ENCODE data around the gene EXOC6B.

EXOC6B gene

GRCh38 chr2:72180351-72180750, 645.5 kb downstream of the EXOC6B start:
- Mint-ChIP-seq H3K9me3 (no peaks in the 10 kb centered on the region), H3K27me3 (ENCODE audit: low read depth) (no peaks in the 10 kb centered on the region), H3K4me3 (no peak overlapping the region), H3K36me3 (ENCODE audit: low read depth) (peaks cover 40% of the 10 kb centered on the region), H3K4me1 (peaks cover 16% of the 10 kb centered on the region), H3K27ac (no peak overlapping the region)
- TF ChIP-seq CTCF (IDR thresholded peaks at IDR 0.05; ENCODE audit: unreplicated experiment in 3 of 3), result no peak

- H3K27ac Mint-ChIP-seq, result no peak overlapping the region
- H3K4me3 Mint-ChIP-seq, result no peak overlapping the region
- no peak for TF ChIP-seq CTCF (IDR thresholded peaks at IDR 0.05; ENCODE audit: unreplicated experiment in 3 of 3)
- H3K9me3 Mint-ChIP-seq, result no peaks in the 10 kb centered on the region
- no peaks in the 10 kb centered on the region for H3K27me3 Mint-ChIP-seq (ENCODE audit: low read depth)
- peaks cover 46% of the 10 kb centered on the region for H3K36me3 Mint-ChIP-seq (ENCODE audit: low read depth)
- H3K4me1 Mint-ChIP-seq, result peaks cover 10% of the 10 kb centered on the region
Observed at GRCh38 chr2:72178551-72178950, 647.3 kb downstream of the EXOC6B start.

- no peak for TF ChIP-seq CTCF (IDR thresholded peaks at IDR 0.05; ENCODE audit: unreplicated experiment in 3 of 3)
- Mint-ChIP-seq H3K4me3 (no peak overlapping the region), H3K9me3 (no peaks in the 10 kb centered on the region), H3K36me3 (ENCODE audit: low read depth) (peaks cover 37% of the 10 kb centered on the region), H3K27me3 (ENCODE audit: low read depth) (no peaks in the 10 kb centered on the region), H3K4me1 (no peaks in the 10 kb centered on the region), H3K27ac (no peak overlapping the region)
Observed at GRCh38 chr2:72176281-72176680, 649.6 kb downstream of the EXOC6B start.

GRCh38 chr2:72175636-72176035, 650.2 kb downstream of the EXOC6B start:
- Mint-ChIP-seq H3K36me3 (ENCODE audit: low read depth) (peaks cover 37% of the 10 kb centered on the region), H3K4me3 (no peak overlapping the region), H3K27ac (no peak overlapping the region), H3K27me3 (ENCODE audit: low read depth) (no peaks in the 10 kb centered on the region), H3K4me1 (no peaks in the 10 kb centered on the region), H3K9me3 (peaks cover 3% of the 10 kb centered on the region)
- TF ChIP-seq CTCF (IDR thresholded peaks at IDR 0.05; ENCODE audit: unreplicated experiment in 3 of 3), result no peak

GRCh38 chr2:72173640-72174321, 652.1 kb downstream of the EXOC6B start:
- Mint-ChIP-seq H3K36me3 (ENCODE audit: low read depth) (peaks cover 28% of the 10 kb centered on the region), H3K4me1 (no peaks in the 10 kb centered on the region), H3K9me3 (peaks cover 3% of the 10 kb centered on the region), H3K4me3 (no peak overlapping the region), H3K27ac (no peak overlapping the region), H3K27me3 (ENCODE audit: low read depth) (no peaks in the 10 kb centered on the region)
- no peak for TF ChIP-seq CTCF (IDR thresholded peaks at IDR 0.05; ENCODE audit: unreplicated experiment in 3 of 3)

- Mint-ChIP-seq H3K36me3 (ENCODE audit: low read depth) (peaks cover 15% of the 10 kb centered on the region), H3K4me1 (no peaks in the 10 kb centered on the region), H3K9me3 (peaks cover 3% of the 10 kb centered on the region), H3K27me3 (ENCODE audit: low read depth) (no peaks in the 10 kb centered on the region), H3K4me3 (no peak overlapping the region), H3K27ac (no peak overlapping the region)
- no peak for TF ChIP-seq CTCF (IDR thresholded peaks at IDR 0.05; ENCODE audit: unreplicated experiment in 3 of 3)
Observed at GRCh38 chr2:72172478-72172877, 653.4 kb downstream of the EXOC6B start.
